Measurements from ENCODE around the gene RLF.

The RLF gene

GRCh38 chr1:40221977-40222772 lies 61.0 kb downstream of the RLF start:
- DNase-seq: no peak
- intact Hi-C loops (cut with DNase I): no loop called here

- intact Hi-C loops (cut with DNase I): no loop called here
- DNase-seq: no peak
These were observed 62.9 kb downstream of the RLF start for GRCh38 chr1:40224040-40224439.

GRCh38 chr1:40226192-40226591 lies 65.0 kb downstream of the RLF start:
- intact Hi-C loops (cut with DNase I): no loop called here
- no peak for DNase-seq

- intact Hi-C loops (cut with DNase I): no loop called here
- peak in 1 of 42 donors; percentile 6 for DNase-seq
These were observed 71.3 kb downstream of the RLF start for GRCh38 chr1:40232444-40232843.

GRCh38 chr1:40239626-40240025 lies 78.4 kb downstream of the RLF start:
- DNase-seq: no peak

GRCh38 chr1:40240390-40240789 lies 79.2 kb downstream of the RLF start:
- intact Hi-C loops (cut with DNase I): no loop called here
- no peak for DNase-seq

More at GRCh38 chr1:40239626-40240025, 78.4 kb downstream of the RLF start:
- intact Hi-C loops (cut with DNase I): no loop called here

- intact Hi-C loops (cut with DNase I): no loop called here
- no peak for DNase-seq
These were observed 80.2 kb downstream of the RLF start for GRCh38 chr1:40241362-40241761.

GRCh38 chr1:40243351-40243750 lies 82.2 kb downstream of the RLF start:
- DNase-seq: no peak
- intact Hi-C loops (cut with DNase I): no loop called here

- DNase-seq: peak in 3 of 42 donors; percentile 17 to 36 (median 18)
- intact Hi-C loops (cut with DNase I): no loop called here
These were observed 83.1 kb downstream of the RLF start for GRCh38 chr1:40244138-40244744.

GRCh38 chr1:40245686-40246085 lies 84.5 kb downstream of the RLF start:
- no peak for DNase-seq
- intact Hi-C loops (cut with DNase I): no loop called here

GRCh38 chr1:40247655-40248054 lies 86.5 kb downstream of the RLF start, which contains the start of gene TMCO2:
TSS of gene TMCO2 (plus strand) at chr1:40247937. CDS start at chr1:40247994, 57 bp downstream.
- intact Hi-C loops (cut with DNase I): no loop called here

GRCh38 chr1:40248412-40248811 lies 87.2 kb downstream of the RLF start:
- DNase-seq: no peak
- intact Hi-C loops (cut with DNase I): no loop called here

More at GRCh38 chr1:40247655-40248054, 86.5 kb downstream of the RLF start, which contains the start of gene TMCO2:
- no peak for DNase-seq

GRCh38 chr1:40251456-40251855 lies 90.3 kb downstream of the RLF start:
- no peak for DNase-seq
- intact Hi-C loops (cut with DNase I): no loop called here

GRCh38 chr1:40252601-40253000 lies 91.4 kb downstream of the RLF start:
- DNase-seq: no peak
- intact Hi-C loops (cut with DNase I): no loop called here

GRCh38 chr1:40255231-40255630 lies 94.0 kb downstream of the RLF start:
- DNase-seq: no peak
- intact Hi-C loops (cut with DNase I): no loop called here

- intact Hi-C loops (cut with DNase I): no loop called here
- no peak for DNase-seq
These were observed 95.4 kb downstream of the RLF start for GRCh38 chr1:40256401-40257084.

GRCh38 chr1:40257313-40257687 lies 96.1 kb downstream of the RLF start:
- intact Hi-C loops (cut with DNase I): no loop called here
- peak in 19 of 42 donors; percentile 12 to 72 (median 41) for DNase-seq

- DNase-seq: peak; percentile 92 to 99 (median 96)
- intact Hi-C loops (cut with DNase I): loop anchor here (2.0 kb wide), 2 partner anchors 57 to 97 kb away; partner anchors contain the start of gene RLF
These were observed 96.7 kb downstream of the RLF start, which contains the start of gene ZMPSTE24 for GRCh38 chr1:40257688-40258444. TSS of gene ZMPSTE24 (plus strand) at chr1:40258236. CDS start at chr1:40258272, 36 bp downstream.

- DNase-seq: peak in 1 of 42 donors; percentile 39
- intact Hi-C loops (cut with DNase I): loop anchor here (2.0 kb wide), 2 partner anchors 56 to 98 kb away; partner anchors contain the start of gene RLF
These were observed 97.2 kb downstream of the RLF start for GRCh38 chr1:40258445-40258769.
